K562 (cell line): ENCODE measurements around the gene ARID3C. TPM values are rescaled to one million over a fixed set of nuclear protein-coding genes. Genes with fewer than 3 reads are reported as not detected.
A peak's percentile ranks its signal among the peaks of the same experiment; 100 is the strongest.

Experiments
- ARID2 ChIP-seq: fragments of 450-650 bp; IDR thresholded peaks from 2 replicates; pipeline ENCODE4 v1.6.1; 2017; ENCODE audit warnings: antibody characterized with exemption, mild to moderate bottlenecking
- BMI1 ChIP-seq: fragments of 150-350 bp; IDR thresholded peaks from 2 replicates; pipeline ENCODE4 v1.6.1; 2014; ENCODE audit warnings: low read length
- CCNT2 ChIP-seq: IDR thresholded peaks from 2 replicates; pipeline ENCODE4 v1.6.1; 2011; ENCODE audit warnings: borderline replicate concordance, low read depth, mild to moderate bottlenecking, moderate library complexity, mixed read lengths, low read length; ENCODE audit not compliant: insufficient read length; ENCODE audit errors: extremely low read depth
- FOXP1 ChIP-seq: sonication (generic); formaldehyde crosslinking; IDR thresholded peaks from 2 replicates; pipeline ENCODE4 v1.8.0; 2022; ENCODE audit warnings: mild to moderate bottlenecking, missing genetic modification reagents
- GATAD2B ChIP-seq: fragments of 450-650 bp; IDR thresholded peaks from 2 replicates; pipeline ENCODE4 v1.6.1; 2017; ENCODE audit warnings: mild to moderate bottlenecking, borderline replicate concordance
- HINFP ChIP-seq: fragments of 450-650 bp; conservative IDR thresholded peaks from 2 replicates; pipeline ENCODE4 v1.6.1; 2016; ENCODE audit warnings: missing genetic modification characterization, low read depth, mild to moderate bottlenecking, control low read depth, missing compliant biosample characterization
- MLX ChIP-seq, 2 experiments: fragments of 450-650 bp in 1 of 2; sonication (generic) in 1 of 2; formaldehyde crosslinking; conservative IDR thresholded peaks; 2 replicates each; pipeline versions ENCODE4 v1.4.0 to v1.8.1; 2020 to 2022; ENCODE audit warnings: mild to moderate bottlenecking in 1 of 2, missing genetic modification reagents in 1 of 2
- NKRF ChIP-seq: fragments of 450-650 bp; IDR thresholded peaks from 2 replicates; pipeline ENCODE4 v1.6.1; 2016; ENCODE audit warnings: borderline replicate concordance
- PTRF ChIP-seq: fragments of 450-650 bp; IDR thresholded peaks from 2 replicates; pipeline ENCODE4 v1.6.1; 2016; ENCODE audit warnings: mild to moderate bottlenecking, missing genetic modification characterization, missing compliant biosample characterization
- TAL1 ChIP-seq: fragments of 450-650 bp; IDR thresholded peaks from 2 replicates; pipeline ENCODE4 v1.6.1; 2016; ENCODE audit warnings: mild to moderate bottlenecking
- TBP ChIP-seq: optimal IDR thresholded peaks from 2 replicates; pipeline ENCODE3; 2011; ENCODE audit warnings: low read depth, low read length, improper control_type of control experiment
- TCF15 ChIP-seq: fragments of 250-450 bp; sonication (Bioruptor Pico); IDR thresholded peaks from 2 replicates; pipeline ENCODE4 v1.8.0; 2022; ENCODE audit warnings: moderate library complexity, mild to moderate bottlenecking, inconsistent platforms
- ZNF239 ChIP-seq: fragments of 250-450 bp; sonication (Bioruptor Pico); IDR thresholded peaks from 2 replicates; pipeline ENCODE4 v1.4.0; 2020; ENCODE audit warnings: mild to moderate bottlenecking
- ZNF263 ChIP-seq: sonication (generic); formaldehyde crosslinking; IDR thresholded peaks from 2 replicates; pipeline ENCODE4 v1.8.0; 2022; ENCODE audit warnings: mild to moderate bottlenecking, missing genetic modification reagents, borderline replicate concordance
- ZNF311 ChIP-seq: fragments of 250-450 bp; sonication (Bioruptor Pico); IDR thresholded peaks from 2 replicates; pipeline ENCODE4 v1.4.0; 2020; ENCODE audit warnings: mild to moderate bottlenecking, moderate library complexity
- ZNF384 ChIP-seq: IDR thresholded peaks from 2 replicates; pipeline ENCODE4 v1.6.1; 2012; ENCODE audit warnings: low read depth, low read length, improper control_type of control experiment
- polyA plus RNA-seq, 8 experiments: library from polyadenylated mRNA; depleted of rRNA in 4 of 8; stranded (reverse) in 5 of 8; unstranded in 3 of 8; fragments of >200 nt; fragmentation: Nextera tagmentation in 2 of 8; fragmentation: Illumina TruSeq in 1 of 8; extraction: Ambion mirVana in 2 of 8; extraction: Trizol in 1 of 8; gene quantifications; 2 replicates each; pipeline versions ENCODE4 v1.2.1 to v1.2.3, GENCODE V29; 2011 to 2014; ENCODE audit warnings: inconsistent platforms in 1 of 8, missing spikeins in 1 of 8
- total RNA-seq, 7 experiments: library from RNA; depleted of rRNA in 6 of 7; stranded (reverse); fragments of >200 nt in 6 of 7; fragmentation: Illumina TruSeq in 2 of 7; extraction: Trizol in 2 of 7; gene quantifications; 2 replicates each; pipeline versions ENCODE4 v1.2.1 to v1.2.3, GENCODE V29; 2011 to 2021; ENCODE audit warnings: low replicate concordance in 1 of 7
- TF ChIP-seq, protein P1 (sequence below), 2 experiments: fragments of 250-450 bp in 1 of 2; fragments of 450-650 bp in 1 of 2; sonication (Bioruptor Pico) in 1 of 2; IDR thresholded peaks; 2 replicates each; pipeline versions ENCODE4 v1.6.1 to v1.8.0; 2016 to 2021; ENCODE audit warnings: mild to moderate bottlenecking in 2 of 2, moderate library complexity in 2 of 2, missing compliant biosample characterization in 1 of 2, missing genetic modification characterization in 1 of 2
- TF ChIP-seq, protein P2 (sequence below): fragments of 450-650 bp; IDR thresholded peaks from 2 replicates; pipeline ENCODE4 v1.6.1; 2016
- TF ChIP-seq, protein P3 (sequence below): IDR thresholded peaks from 2 replicates; pipeline ENCODE4 v1.6.1; 2014; ENCODE audit warnings: antibody characterized with exemption

ARID3C gene
- total and polyA plus RNA-seq, 9 of the 15 experiments (the other 6 are each of a cell fraction or from before 2014, with no cell fraction given), result not detected

GRCh38 chr9:34611811-34612787 is 16.8 kb downstream of the ARID3C start, which contains the start of gene RPP25L (continued):
- TF ChIP-seq CCNT2 (peak; percentile 64), MLX (CRISPR knock-in tag; conservative IDR thresholded peaks at IDR 0.05) (no peak), TAL1 (no peak), ARID2 (no peak), TBP (peak; percentile 76), ZNF384 (no peak), GATAD2B (no peak), HINFP (tag) (no peak), TCF15 (CRISPR knock-in tag) (no peak), PTRF (tag) (no peak), BMI1 (no peak), FOXP1 (peak; percentile 46; the same call in 1 of the 2 replicates), ZNF263 (CRISPR knock-in tag) (no peak), ZNF311 (no peak), NKRF (no peak), ZNF239 (CRISPR knock-in tag) (no peak)
- TF ChIP-seq, protein P1, sequence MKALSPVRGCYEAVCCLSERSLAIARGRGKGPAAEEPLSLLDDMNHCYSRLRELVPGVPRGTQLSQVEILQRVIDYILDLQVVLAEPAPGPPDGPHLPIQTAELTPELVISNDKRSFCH (CRISPR knock-in tag; IDR thresholded peaks at IDR 0.05), result no peak
- TF ChIP-seq, protein P1 (tag; IDR thresholded peaks at IDR 0.05), result no peak
- TF ChIP-seq, protein P2, sequence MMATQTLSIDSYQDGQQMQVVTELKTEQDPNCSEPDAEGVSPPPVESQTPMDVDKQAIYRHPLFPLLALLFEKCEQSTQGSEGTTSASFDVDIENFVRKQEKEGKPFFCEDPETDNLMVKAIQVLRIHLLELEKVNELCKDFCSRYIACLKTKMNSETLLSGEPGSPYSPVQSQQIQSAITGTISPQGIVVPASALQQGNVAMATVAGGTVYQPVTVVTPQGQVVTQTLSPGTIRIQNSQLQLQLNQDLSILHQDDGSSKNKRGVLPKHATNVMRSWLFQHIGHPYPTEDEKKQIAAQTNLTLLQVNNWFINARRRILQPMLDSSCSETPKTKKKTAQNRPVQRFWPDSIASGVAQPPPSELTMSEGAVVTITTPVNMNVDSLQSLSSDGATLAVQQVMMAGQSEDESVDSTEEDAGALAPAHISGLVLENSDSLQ, result peak; percentile 80
- TF ChIP-seq, protein P3, sequence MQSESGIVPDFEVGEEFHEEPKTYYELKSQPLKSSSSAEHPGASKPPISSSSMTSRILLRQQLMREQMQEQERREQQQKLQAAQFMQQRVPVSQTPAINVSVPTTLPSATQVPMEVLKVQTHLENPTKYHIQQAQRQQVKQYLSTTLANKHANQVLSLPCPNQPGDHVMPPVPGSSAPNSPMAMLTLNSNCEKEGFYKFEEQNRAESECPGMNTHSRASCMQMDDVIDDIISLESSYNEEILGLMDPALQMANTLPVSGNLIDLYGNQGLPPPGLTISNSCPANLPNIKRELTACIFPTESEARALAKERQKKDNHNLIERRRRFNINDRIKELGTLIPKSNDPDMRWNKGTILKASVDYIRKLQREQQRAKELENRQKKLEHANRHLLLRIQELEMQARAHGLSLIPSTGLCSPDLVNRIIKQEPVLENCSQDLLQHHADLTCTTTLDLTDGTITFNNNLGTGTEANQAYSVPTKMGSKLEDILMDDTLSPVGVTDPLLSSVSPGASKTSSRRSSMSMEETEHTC, result no peak
